ENCODE results near the gene ARV1. TPM values are rescaled to one million over a fixed set of nuclear protein-coding genes. Genes with fewer than 3 reads are reported as not detected.

The ARV1 gene
- total and polyA plus RNA-seq, 2 of the 13 experiments (the other 11 are each of a cell fraction or from before 2014, with no cell fraction given) = 13.0 to 15.2 TPM

- no peak for TF ChIP-seq SUZ12 (IDR thresholded peaks at IDR 0.05; ENCODE audit: low read depth, low read length)
- peak; percentile 82; the same call in 1 of the 2 replicates for TF ChIP-seq ZNF777 (CRISPR knock-in tag; IDR thresholded peaks at IDR 0.05)
- TF ChIP-seq ONECUT2 (CRISPR knock-in tag; IDR thresholded peaks at IDR 0.05) = no peak
- TF ChIP-seq, protein P1, sequence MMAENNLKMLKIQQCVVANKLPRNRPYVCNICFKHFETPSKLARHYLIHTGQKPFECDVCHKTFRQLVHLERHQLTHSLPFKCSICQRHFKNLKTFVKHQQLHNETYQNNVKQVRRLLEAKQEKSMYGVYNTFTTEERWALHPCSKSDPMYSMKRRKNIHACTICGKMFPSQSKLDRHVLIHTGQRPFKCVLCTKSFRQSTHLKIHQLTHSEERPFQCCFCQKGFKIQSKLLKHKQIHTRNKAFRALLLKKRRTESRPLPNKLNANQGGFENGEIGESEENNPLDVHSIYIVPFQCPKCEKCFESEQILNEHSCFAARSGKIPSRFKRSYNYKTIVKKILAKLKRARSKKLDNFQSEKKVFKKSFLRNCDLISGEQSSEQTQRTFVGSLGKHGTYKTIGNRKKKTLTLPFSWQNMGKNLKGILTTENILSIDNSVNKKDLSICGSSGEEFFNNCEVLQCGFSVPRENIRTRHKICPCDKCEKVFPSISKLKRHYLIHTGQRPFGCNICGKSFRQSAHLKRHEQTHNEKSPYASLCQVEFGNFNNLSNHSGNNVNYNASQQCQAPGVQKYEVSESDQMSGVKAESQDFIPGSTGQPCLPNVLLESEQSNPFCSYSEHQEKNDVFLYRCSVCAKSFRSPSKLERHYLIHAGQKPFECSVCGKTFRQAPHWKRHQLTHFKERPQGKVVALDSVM (CRISPR knock-in tag; IDR thresholded peaks at IDR 0.05) = no peak
- no peak for TF ChIP-seq PRDM4 (CRISPR knock-in tag; IDR thresholded peaks at IDR 0.05; ENCODE audit: borderline replicate concordance)
These were observed 60.5 kb downstream of the ARV1 start (continued) for GRCh38 chr1:231039161-231040018.

All from HepG2 (cell line).